Psoas muscle (tissue), 8 donors: ENCODE measurements around the gene TECPR2. TPM values are rescaled to one million over a fixed set of nuclear protein-coding genes. Genes with fewer than 3 reads are reported as not detected.

Source experiments
- ATAC-seq, 4 donors: fragments of 200-7000 bp; cut with Tn5 transposase; one replicate each; pipeline ENCODE4 v1.9.1; 2020; ENCODE audit warnings: moderate library complexity in 3 of 4, mild to moderate bottlenecking in 2 of 4
- DNase-seq, 2 donors: peaks; one replicate each; pipeline ENCODE4 v3.0.0-alpha.2; 2020
- H3K27ac ChIP-seq: fragments of 200-600 bp; one replicate; pipeline ENCODE4 v1.8.0; 2022
- H3K27me3 ChIP-seq, 3 donors: fragments of 200-600 bp in 1 of 3; one replicate each; pipeline versions ENCODE4 v1.6.1 to v1.8.0; 2013 to 2022; ENCODE audit warnings: low read length in 2 of 3, mild to moderate bottlenecking in 2 of 3, moderate library complexity in 1 of 3; ENCODE audit not compliant: insufficient read depth in 3 of 3
- H3K36me3 ChIP-seq, 2 donors: fragments of 200-600 bp in 1 of 2; one replicate each; pipeline versions ENCODE4 v1.6.1 to v1.8.0; 2013 to 2022; ENCODE audit warnings: low read depth in 1 of 2, mild to moderate bottlenecking in 1 of 2, moderate library complexity in 1 of 2; ENCODE audit not compliant: insufficient read depth in 1 of 2
- H3K4me1 ChIP-seq: fragments of 200-600 bp; one replicate; pipeline ENCODE4 v1.8.0; 2022
- H3K4me3 ChIP-seq: fragments of 200-600 bp; one replicate; pipeline ENCODE4 v1.8.0; 2022; ENCODE audit warnings: mild to moderate bottlenecking
- H3K9me3 ChIP-seq: fragments of 200-600 bp; one replicate; pipeline ENCODE4 v1.8.0; 2022
- WGBS, 3 donors: extraction: QIAGEN DNeasy Blood & Tissue Kit; methylation state at CpG; one replicate each; pipeline versions ENCODE4 v1.1.6 to v1.1.7; 2013; 5-methylcytosine and 5-hydroxymethylcytosine counted together
- intact Hi-C, 2 donors: fragments of 100-400 bp; cut with DNase I; formaldehyde crosslinking; loops; one replicate each; pipeline versions ENCODE4 v1.11.0 to v1.14.2; 2022
- polyA plus RNA-seq, 3 donors: library from polyadenylated mRNA; stranded (reverse); fragments of 200-250 nt; gene quantifications; one replicate each; pipeline ENCODE4 v1.2.3, GENCODE V29; 2013
- total RNA-seq, 4 donors: library from RNA; stranded (reverse); fragmentation: NEBNext Ultra II Directional in 2 of 4; extraction: Animal tissue kit (Norgen Biotek cat#: 25700) in 2 of 4; gene quantifications; one replicate each; pipeline versions ENCODE4 v1.2.1 to v1.2.4, GENCODE V29; 2021 to 2023
- TF ChIP-seq, protein P1 (sequence below): fragments of 200-600 bp; IDR thresholded peaks from one replicate; pipeline ENCODE4 v1.8.0; 2022; ENCODE audit warnings: antibody characterized with exemption
- donor health status: healthy with polysubstance abuse.
- donor health status: DM: no; HTN: no; CAD: no; lungs with moderate emphysema.
- donor health status: Bipolar disorder and iron deficiency.
- donor health status: healthy.
- donor health status: DM: yes; HTN: yes; CAD: no.
- donor health status: DM: no; HTN: no; CAD: no.
- donor health status: DM: no; HTN: no; CAD: no.
- donor health status: DM: yes; HTN: yes; CAD: no.

The TECPR2 gene
- total and polyA plus RNA-seq, 7 donors: 5.7 to 22.5 (median 16.4) TPM

DNA sequence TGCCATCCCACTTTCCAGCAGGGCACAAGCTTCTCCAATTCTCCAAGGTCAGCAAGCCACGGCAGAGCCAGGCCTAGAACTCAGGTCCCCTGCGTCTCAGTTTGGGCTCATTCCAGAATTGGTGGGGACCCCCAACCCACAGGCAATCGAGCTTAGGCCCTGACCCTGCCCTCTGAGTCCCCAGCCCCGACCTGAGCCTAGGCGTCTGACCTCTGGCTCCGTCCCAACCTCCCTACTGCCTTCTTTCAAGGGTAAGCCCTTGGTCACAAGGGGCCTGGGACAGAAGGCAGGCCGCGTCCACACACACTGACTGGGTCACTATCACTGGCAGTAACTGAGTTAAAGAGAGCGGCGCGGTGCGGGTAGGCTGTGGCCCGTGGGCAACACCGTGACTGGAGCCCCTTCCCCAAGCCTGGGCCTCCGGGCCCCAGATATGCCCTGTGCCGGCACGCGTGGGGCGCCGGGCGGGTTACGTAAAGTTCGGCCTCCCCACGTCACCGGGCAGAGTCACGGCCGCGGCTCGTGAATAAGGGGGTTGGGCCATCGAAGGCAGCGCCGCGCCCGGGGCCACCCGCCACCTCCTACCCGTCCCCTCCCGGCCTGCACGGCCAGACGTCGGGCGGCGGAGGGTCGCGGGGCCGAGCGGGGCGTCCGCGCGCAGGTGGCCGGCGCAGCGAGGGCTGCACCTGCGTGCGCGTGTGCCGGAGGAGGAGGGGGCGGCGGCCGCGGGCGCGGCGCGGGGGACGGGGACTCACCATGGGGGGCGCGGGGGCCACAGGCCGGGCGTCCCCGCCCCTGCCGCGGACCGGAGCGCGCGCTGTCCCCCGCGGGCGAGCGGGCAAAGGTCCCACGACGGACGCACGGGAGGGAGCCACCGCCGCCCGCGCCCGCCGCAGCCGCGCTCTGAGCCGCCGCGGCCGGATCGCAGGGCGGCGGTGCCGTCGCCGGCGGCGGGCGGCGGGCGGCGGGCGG, 146.3 kb downstream of the TECPR2 start:
- intact Hi-C loops: no loop called here
- Histone ChIP-seq H3K9me3 (no peaks in the 10 kb centered on the region), H3K4me3 (peak overlapping the region; percentile 84), H3K27ac (peak overlapping the region; percentile 96), H3K4me1 (peaks cover 20% of the 10 kb centered on the region), H3K36me3 (peaks cover 0 to 25% of the 10 kb centered on the region in 2 donors), H3K27me3 (no peaks in the 10 kb centered on the region)
- 2 to 10% (median 6%) methylated on average over 24 to 101 of the region's 110 CpGs for WGBS, 3 donors
- ATAC-seq: peak; percentile 40 to 65 (median 48)
- TF ChIP-seq, protein P1, sequence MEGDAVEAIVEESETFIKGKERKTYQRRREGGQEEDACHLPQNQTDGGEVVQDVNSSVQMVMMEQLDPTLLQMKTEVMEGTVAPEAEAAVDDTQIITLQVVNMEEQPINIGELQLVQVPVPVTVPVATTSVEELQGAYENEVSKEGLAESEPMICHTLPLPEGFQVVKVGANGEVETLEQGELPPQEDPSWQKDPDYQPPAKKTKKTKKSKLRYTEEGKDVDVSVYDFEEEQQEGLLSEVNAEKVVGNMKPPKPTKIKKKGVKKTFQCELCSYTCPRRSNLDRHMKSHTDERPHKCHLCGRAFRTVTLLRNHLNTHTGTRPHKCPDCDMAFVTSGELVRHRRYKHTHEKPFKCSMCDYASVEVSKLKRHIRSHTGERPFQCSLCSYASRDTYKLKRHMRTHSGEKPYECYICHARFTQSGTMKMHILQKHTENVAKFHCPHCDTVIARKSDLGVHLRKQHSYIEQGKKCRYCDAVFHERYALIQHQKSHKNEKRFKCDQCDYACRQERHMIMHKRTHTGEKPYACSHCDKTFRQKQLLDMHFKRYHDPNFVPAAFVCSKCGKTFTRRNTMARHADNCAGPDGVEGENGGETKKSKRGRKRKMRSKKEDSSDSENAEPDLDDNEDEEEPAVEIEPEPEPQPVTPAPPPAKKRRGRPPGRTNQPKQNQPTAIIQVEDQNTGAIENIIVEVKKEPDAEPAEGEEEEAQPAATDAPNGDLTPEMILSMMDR: no peak
- peak; percentile 79 to 85 for DNase-seq

DNA sequence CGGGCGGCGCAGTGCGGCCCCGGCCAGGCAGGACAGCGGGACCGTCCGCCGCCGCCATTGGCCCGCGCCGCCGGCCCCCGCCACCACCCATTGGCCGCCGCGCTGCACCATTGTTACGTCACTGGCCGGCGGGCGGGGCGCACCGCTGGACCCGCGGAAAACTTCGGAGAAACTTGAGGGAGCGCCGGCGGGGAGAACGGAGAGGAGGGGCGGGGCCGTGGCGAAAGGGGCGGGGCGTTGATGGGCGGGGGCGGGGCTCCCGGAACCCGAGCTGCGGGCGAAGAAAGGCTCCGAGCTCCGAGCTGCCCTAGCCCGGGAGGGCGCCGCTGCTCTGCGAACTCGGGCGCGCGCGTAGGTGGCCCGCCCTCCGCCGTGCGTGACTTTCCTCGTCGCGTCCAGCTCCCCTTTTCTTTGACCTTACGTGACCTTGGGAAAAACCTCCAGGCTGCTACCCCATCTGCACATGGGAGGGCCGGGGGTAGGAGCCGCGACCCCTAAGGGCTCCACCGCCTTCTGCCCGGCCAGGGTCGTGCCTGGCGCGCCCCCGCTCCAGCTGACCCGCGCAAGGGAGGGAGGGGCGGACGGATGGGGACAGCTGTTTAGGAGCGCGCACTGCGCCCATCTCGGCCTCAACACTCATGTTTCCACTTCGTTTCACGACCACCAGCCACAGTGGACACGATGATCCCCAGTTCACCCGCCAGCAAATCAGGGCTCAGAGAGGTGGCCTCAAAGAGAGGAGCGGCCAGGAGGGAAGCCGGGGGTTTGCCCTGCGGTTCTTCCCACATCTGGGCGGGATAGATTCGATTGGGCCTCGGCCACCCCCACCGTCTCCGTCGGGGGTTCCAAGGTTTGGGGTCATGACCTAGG, 147.2 kb downstream of the TECPR2 start, which contains the start of gene ANKRD9:
ANKRD9 (minus strand) TSS at position 31 of the 870 bp plus-strand sequence. CDS start 1,887 bp downstream, outside the sequence.
- Histone ChIP-seq H3K27me3 (no peaks in the 10 kb centered on the region), H3K9me3 (no peaks in the 10 kb centered on the region), H3K4me3 (peak within 1 kb of the TSS; percentile 84), H3K27ac (peak within 1 kb of the TSS; percentile 96), H3K4me1 (peaks cover 11% of the 10 kb centered on the region), H3K36me3 (peaks cover 0 to 25% of the 10 kb centered on the region in 2 donors)
- 3 to 6% (median 3%) methylated on average over 62 to 90 of the region's 91 CpGs for WGBS, 3 donors
- intact Hi-C loops: loop anchor here in 1 of 2 donors (5.0 kb wide), 1 partner anchor 188 kb away; no protein-coding TSS in a partner anchor
- TF ChIP-seq, protein P1: no peak
- DNase-seq: peak; percentile 98
- peak; percentile 77 to 82 (median 80) for ATAC-seq

DNA sequence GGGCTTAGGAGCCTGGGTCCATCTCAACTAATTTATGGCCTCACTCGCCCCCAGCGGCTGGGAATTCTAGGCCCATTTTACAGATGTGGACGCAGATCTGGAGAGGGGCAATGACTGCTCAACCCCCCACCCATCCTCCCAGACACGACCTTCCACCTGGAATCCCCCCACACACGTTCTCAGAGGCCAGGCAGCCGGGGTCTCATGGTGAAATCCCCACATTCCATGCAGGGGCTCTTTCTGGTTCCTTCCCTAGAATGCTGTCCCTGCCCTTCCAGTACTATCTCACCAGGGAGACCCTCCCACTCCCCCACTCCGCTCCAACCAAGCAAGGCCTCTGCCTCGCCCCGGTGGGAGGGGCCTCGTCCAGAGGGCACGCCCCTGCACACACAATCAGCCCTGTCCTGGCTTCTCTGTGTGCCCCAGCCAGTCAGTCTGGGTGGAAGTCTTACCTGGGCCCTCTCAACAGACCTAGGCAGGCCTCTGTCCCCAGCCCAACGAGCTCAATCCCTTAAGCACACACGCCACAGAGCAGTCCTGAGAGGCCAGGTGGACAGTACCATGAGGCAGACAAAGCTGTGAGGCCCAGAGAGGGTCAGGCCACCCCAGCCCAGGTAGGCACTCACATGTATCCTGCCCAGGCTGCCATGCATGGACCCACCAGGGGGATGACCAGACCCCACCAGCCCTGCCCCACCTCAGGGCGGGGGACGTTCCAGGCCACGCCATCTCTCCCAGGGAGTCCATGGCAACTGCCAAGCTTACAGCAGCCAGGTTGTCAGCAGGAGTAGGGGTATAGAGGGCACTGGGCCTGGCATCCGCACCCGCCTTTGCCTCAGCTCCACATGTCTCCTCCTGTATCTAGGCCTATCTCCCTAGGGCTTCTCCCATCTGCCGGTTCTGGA, 148.1 kb downstream of the TECPR2 start:
- H3K4me1 ChIP-seq: peaks cover 4% of the 10 kb centered on the region
- intact Hi-C loops: loop anchor here in 1 of 2 donors (5.0 kb wide), 1 partner anchor 189 kb away; no protein-coding TSS in a partner anchor
- WGBS, 3 donors: 73 to 76% (median 74%) methylated on average over 19 of the region's 19 CpGs
- H3K27me3 ChIP-seq: no peaks in the 10 kb centered on the region
- H3K4me3 ChIP-seq: peak overlapping the region; percentile 84
- H3K36me3 ChIP-seq: peaks cover 0 to 19% of the 10 kb centered on the region in 2 donors
- H3K27ac ChIP-seq: peak overlapping the region; percentile 76
- H3K9me3 ChIP-seq: no peaks in the 10 kb centered on the region
- TF ChIP-seq, protein P1: no peak
- ATAC-seq: no peak
- DNase-seq: no peak

DNA sequence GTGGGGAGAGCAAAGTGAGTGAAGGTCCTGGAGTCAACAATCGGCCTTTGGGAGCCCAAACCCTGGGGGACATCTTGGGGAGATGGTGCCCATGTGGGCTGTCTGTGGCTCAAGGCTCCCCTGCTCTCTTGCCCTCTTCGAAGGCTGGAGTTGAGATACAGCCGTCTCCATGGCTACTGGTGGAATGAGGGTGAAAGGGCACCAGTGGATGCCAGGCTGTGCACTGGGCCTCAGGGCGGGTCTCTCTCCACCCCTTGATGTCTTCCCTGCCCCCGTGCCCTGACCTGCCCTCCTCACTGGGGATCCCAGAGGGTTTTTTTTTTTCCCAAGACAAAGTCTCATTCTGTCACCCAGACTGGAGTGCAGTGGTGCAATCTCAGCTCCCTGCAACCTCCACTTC, 148.8 kb downstream of the TECPR2 start:
- TF ChIP-seq, protein P1: no peak
- ATAC-seq (no peak), DNase-seq (no peak)
- H3K9me3 ChIP-seq: no peaks in the 10 kb centered on the region
- H3K36me3 ChIP-seq: peaks cover 0 to 12% of the 10 kb centered on the region in 2 donors
- H3K27me3 ChIP-seq: no peaks in the 10 kb centered on the region
- intact Hi-C loops: loop anchor here in 1 of 2 donors (5.0 kb wide), 1 partner anchor 189 kb away; no protein-coding TSS in a partner anchor
- 91 to 93% (median 92%) methylated on average over 5 of the region's 5 CpGs for WGBS, 3 donors
- no peak overlapping the region for H3K27ac ChIP-seq
- H3K4me1 ChIP-seq: peaks cover 3% of the 10 kb centered on the region
- no peak overlapping the region for H3K4me3 ChIP-seq
